Uterine smooth muscle cell (primary cell): ENCODE results near the gene CEACAM7. TPM values are rescaled to one million over a fixed set of nuclear protein-coding genes. Genes with fewer than 3 reads are reported as not detected.

Experiments
- total RNA-seq: library from RNA; depleted of rRNA; stranded (reverse); fragments of >200 nt; gene quantifications from 2 replicates; pipeline ENCODE4 v1.2.3, GENCODE V29; 2014

The CEACAM7 gene
- not detected in 2 replicates for total RNA-seq

GRCh38 chr19:41688098-41688497 is at the start of gene CEACAM7:
Gene CEACAM7, minus strand, starts transcription at chr19:41688270. Its CDS starts 105 bp downstream, at chr19:41688165.

DNA sequence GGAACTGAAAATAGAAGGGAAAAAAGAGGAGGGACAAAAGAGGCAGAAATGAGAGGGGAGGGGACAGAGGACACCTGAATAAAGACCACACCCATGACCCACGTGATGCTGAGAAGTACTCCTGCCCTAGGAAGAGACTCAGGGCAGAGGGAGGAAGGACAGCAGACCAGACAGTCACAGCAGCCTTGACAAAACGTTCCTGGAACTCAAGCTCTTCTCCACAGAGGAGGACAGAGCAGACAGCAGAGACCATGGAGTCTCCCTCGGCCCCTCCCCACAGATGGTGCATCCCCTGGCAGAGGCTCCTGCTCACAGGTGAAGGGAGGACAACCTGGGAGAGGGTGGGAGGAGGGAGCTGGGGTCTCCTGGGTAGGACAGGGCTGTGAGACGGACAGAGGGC is 20.4 kb upstream of the CEACAM7 start, which contains the start of gene CEACAM5:
Gene CEACAM5, plus strand, starts transcription at position 146 of the 400 bp plus-strand sequence. Its CDS starts 106 bp downstream, at position 252.

GRCh38 chr19:41626877-41627276 is 61.2 kb downstream of the CEACAM7 start, which contains the start of gene CEACAM4:
Gene CEACAM4, minus strand, starts transcription at chr19:41627074. Its CDS starts 111 bp downstream, at chr19:41626963.

Other genes with a start within 250 kb of the CEACAM7 start
- gene DMAC2, start 248.4 kb downstream of the CEACAM7 start, total RNA-seq: 42.5 and 44.4 TPM in 2 replicates
- gene ERICH4, start 245.1 kb downstream of the CEACAM7 start, total RNA-seq: not detected in 2 replicates
- gene CEACAM21, start 112.1 kb downstream of the CEACAM7 start, total RNA-seq: not detected in 2 replicates
- gene CEACAM4, start 61.2 kb downstream of the CEACAM7 start, total RNA-seq: not detected in 2 replicates
- gene CEACAM5, start 20.4 kb upstream of the CEACAM7 start, total RNA-seq: not detected in 2 replicates
- gene CEACAM6, start 67.3 kb upstream of the CEACAM7 start, total RNA-seq: not detected in 2 replicates
- gene CEACAM3, start 108.3 kb upstream of the CEACAM7 start, total RNA-seq: not detected in 2 replicates
- not detected in 2 replicates for gene LYPD4, start 156.4 kb upstream of the CEACAM7 start, total RNA-seq
- gene DMRTC2, start 156.8 kb upstream of the CEACAM7 start, total RNA-seq: not detected in 2 replicates
- 689 and 1,123 TPM in 2 replicates for gene RPS19, start 172.0 kb upstream of the CEACAM7 start, total RNA-seq
- gene CD79A, start 189.0 kb upstream of the CEACAM7 start, total RNA-seq: not detected in 2 replicates
- gene ARHGEF1, start 194.9 kb upstream of the CEACAM7 start, total RNA-seq: 37.4 and 51.1 TPM in 2 replicates
- under 0.01 TPM in 1 of 2 replicates, not detected in the other for gene ERFL, start 240.2 kb upstream of the CEACAM7 start, total RNA-seq